Cardiac muscle cell (in vitro differentiated cells and primary cell): Measurements from ENCODE around the gene PRKCA. TPM values are rescaled to one million over a fixed set of nuclear protein-coding genes. Genes with fewer than 3 reads are reported as not detected.

Experiments used
- DNase-seq, 2 donors: peaks; one replicate each; pipeline versions ENCODE4 v3.0.0 to v3.0.0-alpha.2; 2010 to 2017; ENCODE audit warnings: low read depth in 1 of 2, low spot score in 1 of 2
- H3K27ac ChIP-seq: fragments of 200-600 bp; sonication (generic); 2 replicates; pipeline ENCODE4 v1.5.1; 2016
- H3K27me3 ChIP-seq: fragments of 200-600 bp; sonication (generic); 2 replicates; pipeline ENCODE4 v1.6.0; 2016; ENCODE audit warnings: control low read depth
- H3K36me3 ChIP-seq: fragments of 200-600 bp; sonication (generic); 2 replicates; pipeline ENCODE4 v1.5.1; 2016; ENCODE audit warnings: control low read depth
- H3K4me1 ChIP-seq: fragments of 200-600 bp; sonication (generic); 2 replicates; pipeline ENCODE4 v1.8.1; 2017; ENCODE audit warnings: low read depth, mild to moderate bottlenecking, mixed run types
- H3K4me3 ChIP-seq: fragments of 200-600 bp; sonication (generic); 2 replicates; pipeline ENCODE4 v1.5.1; 2016; ENCODE audit warnings: mild to moderate bottlenecking
- H3K9me3 ChIP-seq: fragments of 200-600 bp; sonication (generic); 2 replicates; pipeline ENCODE4 v1.5.1; 2017; ENCODE audit warnings: low read depth, mild to moderate bottlenecking, control low read depth
- CTCF ChIP-seq: IDR thresholded peaks from 2 replicates; pipeline ENCODE4 v1.5.1; 2012; ENCODE audit warnings: low read depth, mild to moderate bottlenecking, low read length
- polyA plus RNA-seq: library from polyadenylated mRNA; unstranded; fragments of >200 nt; fragmentation: Nextera tagmentation; extraction: Ambion mirVana; gene quantifications from 2 replicates; pipeline ENCODE4 v1.2.1, GENCODE V29; 2016
- total RNA-seq: library from RNA; depleted of rRNA; stranded (reverse); fragments of >200 nt; gene quantifications from 2 replicates; pipeline ENCODE4 v1.2.3, GENCODE V29; 2016

Gene PRKCA
- total and polyA plus RNA-seq, 2 experiments from 2014 or later: 3.1 to 10.3 TPM

DNA sequence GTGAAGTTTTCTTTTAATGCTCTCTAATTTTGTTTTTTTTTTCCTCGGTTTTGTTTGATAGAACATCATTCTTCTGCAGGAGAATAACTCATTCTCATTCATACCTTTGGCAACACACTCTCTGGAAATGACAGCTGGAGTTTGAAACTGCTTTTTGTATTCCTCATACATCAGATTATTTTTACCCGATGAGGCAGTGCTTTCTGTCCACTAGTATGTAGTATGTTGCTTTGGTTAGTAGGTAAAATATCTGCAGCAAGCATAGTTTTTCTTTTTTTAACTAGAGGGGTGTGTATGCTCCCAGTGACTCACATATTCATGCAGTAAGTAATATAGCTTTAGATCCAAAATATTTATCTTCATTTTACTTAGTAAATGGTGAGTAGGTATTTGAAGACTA, 6.4 kb downstream of the PRKCA start:
- no peaks in the 10 kb centered on the region for H3K9me3 ChIP-seq
- DNase-seq: no peak
- no peak for TF ChIP-seq CTCF
- no peaks in the 10 kb centered on the region for H3K27me3 ChIP-seq
- H3K4me1 ChIP-seq: peaks cover 12% of the 10 kb centered on the region
- no peak overlapping the region for H3K27ac ChIP-seq
- no peaks in the 10 kb centered on the region for H3K36me3 ChIP-seq
- no peak overlapping the region for H3K4me3 ChIP-seq

DNA sequence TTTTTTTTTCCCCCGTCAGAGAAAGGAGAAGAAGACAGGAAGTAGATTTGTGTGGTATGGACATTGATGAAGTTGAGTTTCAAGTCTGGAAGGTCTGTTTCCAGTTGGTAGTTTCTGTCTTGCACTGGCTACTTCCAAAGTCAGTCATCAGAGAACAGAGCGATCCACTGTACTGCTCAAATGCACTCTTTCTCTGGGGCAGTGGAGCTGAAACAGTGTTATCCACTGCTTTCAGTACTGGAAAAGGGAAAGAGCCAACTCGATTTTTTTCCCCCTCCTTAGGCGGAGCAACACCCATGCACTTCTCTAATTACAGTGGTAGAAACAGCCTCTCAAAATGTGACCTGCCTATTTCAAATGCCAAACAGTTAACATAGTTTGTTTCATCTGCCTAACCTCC, 7.4 kb downstream of the PRKCA start:
- DNase-seq: peak in 1 of 2 donors; percentile 10
- no peaks in the 10 kb centered on the region for H3K36me3 ChIP-seq
- no peaks in the 10 kb centered on the region for H3K27me3 ChIP-seq
- H3K4me1 ChIP-seq: peaks cover 9% of the 10 kb centered on the region
- H3K27ac ChIP-seq: no peak overlapping the region
- H3K4me3 ChIP-seq: no peak overlapping the region
- no peaks in the 10 kb centered on the region for H3K9me3 ChIP-seq
- TF ChIP-seq CTCF: no peak

DNA sequence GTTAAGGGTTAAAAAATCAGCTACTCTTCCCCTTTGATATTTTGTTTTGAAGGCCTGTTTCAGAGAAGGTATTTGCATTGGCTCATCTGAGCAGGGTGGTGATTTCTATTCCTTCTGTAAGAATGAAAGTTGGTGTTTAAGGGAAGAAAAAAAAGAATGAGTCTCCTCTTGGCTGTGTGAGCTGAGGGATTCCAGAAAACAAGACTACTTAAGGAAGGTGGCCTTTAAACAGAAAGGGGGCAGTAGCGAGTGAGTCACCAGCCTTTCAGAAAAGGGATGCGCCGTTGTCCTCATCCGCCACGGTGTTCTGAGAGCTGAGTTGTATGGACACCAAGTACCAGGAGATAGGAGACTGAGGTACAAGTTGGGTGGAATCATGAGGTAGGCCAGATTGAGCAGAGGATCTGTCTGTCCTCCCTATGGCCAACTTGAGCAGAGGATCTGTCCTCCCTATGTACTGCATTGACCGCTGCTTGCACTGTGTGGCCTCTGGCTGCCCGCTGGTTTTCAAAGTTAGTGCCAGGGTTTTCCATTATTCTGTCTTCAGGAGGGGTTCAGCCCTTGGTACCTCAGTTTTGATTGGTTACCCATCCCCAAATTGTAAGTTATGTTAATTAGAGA, 8.2 kb downstream of the PRKCA start:
- H3K27ac ChIP-seq: no peak overlapping the region
- DNase-seq: no peak
- no peaks in the 10 kb centered on the region for H3K36me3 ChIP-seq
- no peak overlapping the region for H3K4me3 ChIP-seq
- H3K9me3 ChIP-seq: no peaks in the 10 kb centered on the region
- no peaks in the 10 kb centered on the region for H3K27me3 ChIP-seq
- H3K4me1 ChIP-seq: peaks cover 5% of the 10 kb centered on the region
- peak; percentile 10 for TF ChIP-seq CTCF

DNA sequence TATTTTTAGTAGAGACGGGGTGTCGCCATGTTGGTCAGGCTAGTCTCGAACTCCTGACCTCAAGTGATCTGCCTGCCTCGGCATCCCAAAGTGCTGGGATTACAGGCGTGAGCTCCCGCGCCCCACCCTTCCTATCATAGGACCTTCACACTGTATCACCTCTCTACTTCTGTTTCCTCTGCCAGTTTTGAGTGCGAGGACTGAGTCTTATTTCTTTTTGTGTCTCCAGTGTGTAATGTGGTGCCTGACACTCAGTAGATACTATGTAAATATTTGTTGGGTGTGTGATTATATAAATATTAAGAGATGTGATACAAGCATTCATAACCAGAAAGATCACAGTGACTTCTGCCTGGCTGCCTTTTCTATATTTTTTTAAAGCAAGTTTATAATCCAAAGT, 10.5 kb downstream of the PRKCA start:
- Histone ChIP-seq H3K27me3 (no peaks in the 10 kb centered on the region), H3K27ac (no peak overlapping the region), H3K4me3 (no peak overlapping the region), H3K4me1 (peaks cover 5% of the 10 kb centered on the region), H3K36me3 (no peaks in the 10 kb centered on the region), H3K9me3 (no peaks in the 10 kb centered on the region)
- TF ChIP-seq CTCF: no peak
- DNase-seq: no peak

DNA sequence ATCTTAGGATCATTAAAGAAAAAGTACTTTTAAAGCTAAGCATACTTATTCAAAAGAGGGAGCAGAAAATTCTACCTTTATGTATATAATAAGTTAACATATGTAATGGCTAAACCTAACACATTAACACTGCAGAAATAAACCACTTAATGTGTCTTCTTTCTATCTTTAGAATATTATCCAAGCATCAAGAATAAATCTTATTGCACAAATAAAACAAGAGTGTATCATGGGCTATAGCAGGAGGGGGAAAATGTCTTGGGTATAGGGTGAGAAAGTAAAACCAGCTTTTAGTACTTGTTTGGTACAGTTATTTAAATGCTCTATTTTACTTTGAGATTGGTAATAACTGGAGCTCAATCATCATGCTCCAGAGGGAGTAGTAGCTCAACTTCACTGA, 10.9 kb downstream of the PRKCA start:
- H3K4me3 ChIP-seq: no peak overlapping the region
- TF ChIP-seq CTCF: no peak
- no peak for DNase-seq
- no peak overlapping the region for H3K27ac ChIP-seq
- peaks cover 5% of the 10 kb centered on the region for H3K4me1 ChIP-seq
- no peaks in the 10 kb centered on the region for H3K9me3 ChIP-seq
- H3K36me3 ChIP-seq: no peaks in the 10 kb centered on the region
- no peaks in the 10 kb centered on the region for H3K27me3 ChIP-seq
